B cell (primary cell): ENCODE results near the gene RCOR3.

Experiments
- CTCF ChIP-seq: fragments of 200-600 bp; IDR thresholded peaks from one replicate; pipeline ENCODE4 v1.8.0; 2022; ENCODE audit warnings: antibody characterized with exemption, mild to moderate bottlenecking
- EZH2 ChIP-seq: IDR thresholded peaks from 2 replicates; pipeline ENCODE4 v1.6.1; 2012; ENCODE audit warnings: borderline replicate concordance, low read depth, mild to moderate bottlenecking, moderate library complexity, low read length; ENCODE audit not compliant: insufficient read depth, poor library complexity, severe bottlenecking

- TF ChIP-seq CTCF (no peak), EZH2 (no peak)
Measured at GRCh38 chr1:211259638-211260126, 516 bp downstream of the RCOR3 start.
